Measurements from ENCODE around the gene ST6GAL1.
"Not testable (repeated sequence)": the region's sequence is repeated elsewhere in the genome, so short reads cannot be mapped to it uniquely, and the experiment has no call there.

ST6GAL1 gene

DNA sequence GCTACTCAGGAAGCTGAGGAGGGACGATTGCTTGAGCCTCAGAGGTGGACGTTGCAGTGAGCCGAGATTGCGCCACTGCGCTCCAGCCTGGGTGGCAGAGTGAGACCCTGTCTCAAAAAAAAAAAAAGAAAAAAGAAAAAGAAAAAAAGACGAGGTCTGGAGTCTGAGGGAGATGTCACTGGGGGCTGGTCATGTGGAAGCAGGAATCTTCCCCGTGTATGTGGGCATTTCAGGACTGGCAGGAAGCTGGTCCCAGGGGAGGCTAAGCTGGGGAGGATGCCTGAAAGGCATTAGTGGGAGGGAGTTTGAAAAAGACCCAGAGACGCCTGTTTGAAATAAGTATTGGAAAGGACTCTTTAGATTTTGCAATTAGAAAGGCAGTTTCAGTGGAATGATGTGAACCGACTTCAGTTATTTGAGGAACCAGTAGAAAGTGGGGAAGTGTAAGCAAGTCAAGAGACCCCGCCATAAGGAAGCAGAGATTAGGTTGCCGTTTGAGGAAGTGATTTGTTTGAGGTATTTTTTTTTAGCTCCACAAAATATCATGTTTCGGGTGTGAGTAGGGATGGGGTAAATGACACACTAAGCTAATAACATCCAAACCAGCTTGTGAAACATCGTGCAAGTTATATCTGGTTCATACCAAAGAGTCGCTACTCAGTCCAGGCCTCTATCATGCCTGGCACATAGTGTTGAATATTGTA is 55.5 kb downstream of the ST6GAL1 start:
- Mint-ChIP-seq H3K4me3 (peak overlapping the region; percentile 33), H3K36me3 (peaks cover 53% of the 10 kb centered on the region), H3K27me3 (no peaks in the 10 kb centered on the region), H3K4me1 (peaks cover 89% of the 10 kb centered on the region), H3K9me3 (no peaks in the 10 kb centered on the region), H3K27ac (peak overlapping the region; percentile 96)
- peak; percentile 89 for ATAC-seq

- peaks cover 58% of the 10 kb centered on the region for H3K36me3 Mint-ChIP-seq
- no peaks in the 10 kb centered on the region for H3K9me3 Mint-ChIP-seq
- peak overlapping the region; percentile 61 for H3K4me3 Mint-ChIP-seq
- H3K4me1 Mint-ChIP-seq = peaks cover 89% of the 10 kb centered on the region
- no peaks in the 10 kb centered on the region for H3K27me3 Mint-ChIP-seq
- H3K27ac Mint-ChIP-seq = peak overlapping the region; percentile 96
- no peak for ATAC-seq
Measured at GRCh38 chr3:186986406-186986805, 56.1 kb downstream of the ST6GAL1 start.

DNA sequence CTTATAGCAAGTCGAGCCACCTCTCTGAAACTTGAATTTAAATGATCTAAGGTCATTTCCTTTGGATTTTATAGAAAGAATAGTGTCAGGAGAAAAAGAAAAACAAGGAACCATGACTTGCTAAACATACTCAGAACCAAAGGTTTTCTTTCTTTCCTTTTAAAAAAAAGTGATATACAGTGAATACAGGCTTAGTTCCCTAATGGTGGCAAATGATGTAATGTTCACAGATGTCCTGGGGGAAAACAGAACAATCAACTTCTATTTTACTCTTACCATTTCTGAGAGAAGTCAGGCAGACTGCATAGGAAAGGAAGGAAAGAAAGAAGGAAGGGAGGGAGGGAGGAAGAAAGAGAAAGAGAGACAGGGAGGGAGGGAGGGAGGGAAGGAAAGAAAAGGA is 56.5 kb downstream of the ST6GAL1 start:
- Mint-ChIP-seq H3K36me3 (peaks cover 62% of the 10 kb centered on the region), H3K27ac (peak overlapping the region; percentile 96), H3K9me3 (no peaks in the 10 kb centered on the region), H3K4me1 (peaks cover 89% of the 10 kb centered on the region), H3K27me3 (no peaks in the 10 kb centered on the region), H3K4me3 (peak overlapping the region; percentile 61)
- no peak for ATAC-seq

DNA sequence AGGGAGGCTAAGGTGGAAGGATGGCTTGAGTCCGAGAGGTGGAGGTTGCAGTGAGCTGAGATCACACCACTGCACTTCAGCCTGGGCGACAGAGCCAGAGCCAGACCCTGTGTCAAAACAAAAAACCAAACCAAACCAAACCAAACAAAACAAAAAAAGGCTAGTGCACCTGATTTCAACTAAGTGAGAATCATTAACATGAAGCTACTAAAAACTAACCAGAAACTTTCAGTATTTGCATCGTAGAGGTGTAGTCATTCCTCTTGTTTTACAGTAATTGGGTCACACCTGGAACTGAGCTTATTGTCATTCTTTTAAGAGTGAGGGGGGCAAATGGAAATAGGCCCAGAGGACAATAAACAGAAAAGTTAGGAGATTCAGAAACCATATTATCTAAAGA is 58.5 kb downstream of the ST6GAL1 start:
- H3K27me3 Mint-ChIP-seq = no peaks in the 10 kb centered on the region
- ATAC-seq = peak; percentile 14
- no peak overlapping the region for H3K4me3 Mint-ChIP-seq
- H3K4me1 Mint-ChIP-seq = peaks cover 86% of the 10 kb centered on the region
- no peaks in the 10 kb centered on the region for H3K9me3 Mint-ChIP-seq
- peaks cover 52% of the 10 kb centered on the region for H3K36me3 Mint-ChIP-seq
- peak overlapping the region; percentile 79 for H3K27ac Mint-ChIP-seq

DNA sequence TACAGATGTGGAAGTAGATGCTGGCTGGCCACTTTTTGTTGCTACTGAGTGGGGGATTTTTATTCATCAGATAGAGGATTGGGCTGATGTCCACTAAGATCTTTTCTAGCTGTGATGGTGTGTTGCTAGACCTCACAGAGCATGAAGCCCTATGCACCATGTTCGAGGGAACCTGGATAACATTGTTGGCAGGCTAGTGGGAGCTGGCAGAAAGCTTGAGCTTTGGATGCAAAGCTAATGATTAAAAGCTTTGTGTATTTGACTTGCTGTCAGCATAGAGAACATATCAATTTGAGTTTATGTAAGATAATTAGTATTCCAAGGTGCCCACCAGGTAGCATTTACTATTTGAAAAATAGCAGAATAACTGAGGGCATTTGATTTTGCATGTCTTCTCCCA is 59.1 kb downstream of the ST6GAL1 start:
- H3K4me1 Mint-ChIP-seq = peaks cover 86% of the 10 kb centered on the region
- no peaks in the 10 kb centered on the region for H3K27me3 Mint-ChIP-seq
- peak overlapping the region; percentile 79 for H3K27ac Mint-ChIP-seq
- H3K4me3 Mint-ChIP-seq = no peak overlapping the region
- H3K9me3 Mint-ChIP-seq = no peaks in the 10 kb centered on the region
- no peak for ATAC-seq
- peaks cover 51% of the 10 kb centered on the region for H3K36me3 Mint-ChIP-seq

GRCh38 chr3:186990277-186990676 is 60.0 kb downstream of the ST6GAL1 start:
- no peaks in the 10 kb centered on the region for H3K27me3 Mint-ChIP-seq
- no peak for ATAC-seq
- H3K4me1 Mint-ChIP-seq = peaks cover 83% of the 10 kb centered on the region
- H3K36me3 Mint-ChIP-seq = peaks cover 45% of the 10 kb centered on the region
- no peaks in the 10 kb centered on the region for H3K9me3 Mint-ChIP-seq
- no peak overlapping the region for H3K4me3 Mint-ChIP-seq
- peak overlapping the region; percentile 90 for H3K27ac Mint-ChIP-seq

DNA sequence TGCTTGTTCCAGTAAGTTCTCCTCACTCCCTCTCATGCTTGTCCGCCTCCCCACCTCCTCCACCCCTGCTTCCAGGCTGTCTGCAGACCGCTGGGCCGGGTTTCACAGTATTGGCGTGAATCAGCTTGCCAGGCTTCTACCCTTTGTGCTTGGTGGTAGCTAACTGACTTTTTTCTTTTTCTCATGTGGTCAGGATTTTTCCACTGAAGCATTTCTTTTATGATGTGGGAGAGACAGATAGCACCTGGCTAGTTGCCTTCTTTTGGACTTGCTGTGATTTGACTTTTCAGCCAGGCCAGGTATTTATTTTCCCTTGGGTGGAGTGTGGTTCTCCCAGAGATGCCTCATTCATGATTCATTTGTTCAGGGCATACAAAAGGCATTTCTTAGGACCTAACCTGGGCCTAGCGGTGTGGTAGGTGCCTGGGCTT is 60.6 kb downstream of the ST6GAL1 start:
- Mint-ChIP-seq H3K9me3 (no peaks in the 10 kb centered on the region), H3K27me3 (no peaks in the 10 kb centered on the region), H3K4me1 (peaks cover 82% of the 10 kb centered on the region), H3K27ac (peak overlapping the region; percentile 90), H3K4me3 (no peak overlapping the region), H3K36me3 (peaks cover 45% of the 10 kb centered on the region)
- ATAC-seq = peak; percentile 43

DNA sequence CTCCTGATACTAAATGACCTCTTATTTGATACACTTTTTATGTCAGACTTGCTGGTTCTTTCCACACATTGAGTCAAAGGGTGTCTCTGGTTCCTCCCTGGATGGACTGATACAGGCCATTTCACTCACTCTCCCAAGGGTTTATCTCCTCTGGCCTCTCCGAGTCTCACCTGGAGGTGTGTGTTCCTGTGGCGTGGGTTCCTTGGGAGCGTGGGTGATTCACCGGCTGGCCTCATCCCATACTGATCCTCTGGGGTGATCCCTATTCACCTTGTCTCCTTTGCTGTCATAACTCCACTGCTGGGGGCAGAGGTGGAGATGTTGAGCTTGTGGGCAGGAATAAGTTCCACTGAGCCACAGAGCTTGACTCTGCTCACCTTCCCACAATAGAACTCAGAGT is 61.1 kb downstream of the ST6GAL1 start:
- Mint-ChIP-seq H3K27me3 (no peaks in the 10 kb centered on the region), H3K4me1 (peaks cover 82% of the 10 kb centered on the region), H3K9me3 (no peaks in the 10 kb centered on the region), H3K4me3 (no peak overlapping the region), H3K36me3 (peaks cover 42% of the 10 kb centered on the region), H3K27ac (peak overlapping the region; percentile 90)
- no peak for ATAC-seq

DNA sequence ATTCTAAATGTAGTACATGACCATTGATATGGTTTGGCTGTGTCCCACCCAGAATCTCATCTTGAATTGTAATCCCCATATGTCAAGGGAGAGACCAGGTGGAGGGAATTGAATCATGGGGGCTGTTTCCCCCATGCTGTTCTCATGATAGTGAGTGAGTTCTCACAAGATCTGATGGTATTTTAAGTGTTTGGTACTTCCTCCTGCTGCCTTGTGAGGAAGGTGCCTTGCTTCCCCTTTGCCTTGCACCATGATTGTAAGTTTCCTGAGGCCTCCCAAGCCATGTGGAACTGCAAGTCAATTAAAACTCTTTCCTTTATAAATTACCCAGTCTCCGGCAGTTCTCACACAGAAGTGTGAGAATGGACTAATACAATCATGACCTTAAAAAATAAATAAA is 61.8 kb downstream of the ST6GAL1 start:
- peak overlapping the region; percentile 90 for H3K27ac Mint-ChIP-seq
- peaks cover 36% of the 10 kb centered on the region for H3K36me3 Mint-ChIP-seq
- H3K4me3 Mint-ChIP-seq, H3K9me3 Mint-ChIP-seq, ATAC-seq, H3K27me3 Mint-ChIP-seq: not testable (repeated sequence)
- peaks cover 82% of the 10 kb centered on the region for H3K4me1 Mint-ChIP-seq

DNA sequence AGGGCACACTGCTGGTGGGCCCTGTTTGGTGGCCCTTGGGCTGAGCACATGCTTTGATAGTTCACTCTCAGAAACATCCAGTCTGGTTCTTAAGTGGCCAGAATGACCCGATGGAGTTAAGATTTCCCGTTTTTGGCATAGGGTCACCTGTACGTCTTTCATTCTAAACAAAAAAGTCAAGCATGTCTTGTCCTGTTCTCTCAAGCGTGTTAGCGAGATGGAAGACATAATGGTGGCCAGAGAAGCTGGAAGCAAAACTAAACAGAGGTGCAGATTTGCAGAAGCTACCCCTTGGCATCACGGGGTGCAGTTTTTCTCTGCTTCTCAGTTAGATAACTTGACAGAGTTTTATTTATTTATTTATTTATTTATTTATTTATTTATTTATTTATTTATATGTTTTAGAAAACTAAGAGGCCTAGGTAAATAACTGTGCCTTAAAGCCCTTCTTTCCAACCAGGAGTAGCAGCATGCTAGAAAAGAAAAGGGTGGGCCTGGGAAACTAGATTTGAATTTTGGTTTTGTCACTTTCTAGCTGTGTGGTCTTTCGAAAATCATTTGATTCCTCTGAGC is 63.0 kb downstream of the ST6GAL1 start:
- Mint-ChIP-seq H3K4me3 (no peak overlapping the region), H3K9me3 (no peaks in the 10 kb centered on the region), H3K36me3 (peaks cover 36% of the 10 kb centered on the region), H3K27me3 (no peaks in the 10 kb centered on the region), H3K27ac (peak overlapping the region; percentile 90), H3K4me1 (peaks cover 80% of the 10 kb centered on the region)
- ATAC-seq = no peak

GRCh38 chr3:186994000-186994955 is 64.0 kb downstream of the ST6GAL1 start:
- Mint-ChIP-seq H3K27ac (peak overlapping the region; percentile 90), H3K27me3 (no peaks in the 10 kb centered on the region), H3K4me3 (peak overlapping the region; percentile 22), H3K9me3 (no peaks in the 10 kb centered on the region), H3K4me1 (peaks cover 80% of the 10 kb centered on the region), H3K36me3 (peaks cover 30% of the 10 kb centered on the region)
- no peak for ATAC-seq

DNA sequence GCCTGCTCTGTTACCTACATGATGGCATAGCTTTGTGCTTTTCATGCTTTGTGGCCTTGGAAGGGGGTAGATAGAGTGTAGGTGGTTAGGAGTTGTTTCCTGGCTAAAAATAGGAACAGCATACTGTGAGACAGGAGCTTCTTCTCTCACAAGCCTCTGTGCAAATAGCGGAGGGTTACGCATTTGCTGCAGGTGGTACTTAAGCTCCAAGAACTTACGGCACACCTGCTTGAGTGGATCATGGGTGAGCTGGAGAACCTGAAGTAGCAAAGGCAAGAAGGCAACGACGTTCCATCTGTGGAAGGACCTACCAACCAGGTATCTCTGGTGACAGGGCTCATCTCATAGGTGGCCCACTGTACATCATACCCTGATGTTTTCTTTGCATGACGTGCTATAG is 66.0 kb downstream of the ST6GAL1 start:
- Mint-ChIP-seq H3K27me3 (no peaks in the 10 kb centered on the region), H3K4me1 (peaks cover 79% of the 10 kb centered on the region), H3K9me3 (no peaks in the 10 kb centered on the region), H3K27ac (peak overlapping the region; percentile 79), H3K4me3 (peak overlapping the region; percentile 70), H3K36me3 (peaks cover 16% of the 10 kb centered on the region)
- ATAC-seq = no peak

GRCh38 chr3:186997061-186997460 is 66.7 kb downstream of the ST6GAL1 start:
- Mint-ChIP-seq H3K27ac (peak overlapping the region; percentile 79), H3K36me3 (peaks cover 10% of the 10 kb centered on the region), H3K27me3 (no peaks in the 10 kb centered on the region), H3K9me3 (no peaks in the 10 kb centered on the region), H3K4me1 (peaks cover 75% of the 10 kb centered on the region), H3K4me3 (peak overlapping the region; percentile 70)
- ATAC-seq = peak; percentile 49

DNA sequence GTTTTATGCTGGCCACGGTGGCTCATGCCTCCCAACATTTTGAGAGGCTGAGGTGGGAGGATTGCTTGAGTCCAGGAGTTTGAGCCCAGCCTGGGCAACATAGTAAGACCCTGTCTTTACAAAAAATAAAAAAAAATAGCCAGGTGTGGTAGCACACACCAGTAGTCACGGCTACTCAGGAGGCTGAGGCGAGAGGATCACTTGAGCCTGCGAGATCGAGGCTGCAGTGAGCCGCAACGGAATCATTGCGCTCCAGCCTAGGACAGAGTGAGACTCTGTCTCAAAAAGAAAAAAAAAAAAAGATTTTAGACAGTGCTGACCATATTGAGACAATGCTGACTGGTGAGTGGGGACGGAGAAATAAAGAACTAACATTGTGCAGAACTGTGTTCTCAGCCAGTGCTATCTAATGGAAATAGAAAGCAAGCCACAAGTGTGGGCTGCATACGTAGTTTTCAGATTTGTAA is 67.2 kb downstream of the ST6GAL1 start:
- H3K9me3 Mint-ChIP-seq = no peaks in the 10 kb centered on the region
- peak; percentile 71 for ATAC-seq
- H3K36me3 Mint-ChIP-seq = peaks cover 7% of the 10 kb centered on the region
- no peaks in the 10 kb centered on the region for H3K27me3 Mint-ChIP-seq
- H3K4me1 Mint-ChIP-seq = peaks cover 76% of the 10 kb centered on the region
- peak overlapping the region; percentile 70 for H3K4me3 Mint-ChIP-seq
- peak overlapping the region; percentile 79 for H3K27ac Mint-ChIP-seq

DNA sequence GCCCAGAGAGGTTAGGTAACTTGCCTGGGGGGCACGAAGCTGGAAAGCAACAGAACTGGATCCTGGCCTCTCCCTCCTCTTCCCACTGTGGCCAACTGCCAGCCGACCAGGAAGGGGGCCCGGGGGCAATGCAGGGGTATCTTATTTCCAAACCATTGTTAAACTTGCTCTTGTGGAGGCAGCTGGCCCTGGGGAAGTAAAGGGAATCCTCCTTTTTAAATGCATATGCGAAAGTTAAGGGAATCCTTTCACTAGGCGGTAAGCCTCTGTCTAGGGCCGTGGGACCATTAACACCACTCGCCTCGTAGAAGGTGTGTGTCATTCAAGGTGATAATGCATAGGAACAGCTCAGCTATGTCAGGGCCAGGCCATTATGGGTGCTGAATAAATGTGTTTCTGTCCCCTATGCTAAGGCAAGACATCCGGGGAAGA is 68.6 kb downstream of the ST6GAL1 start:
- H3K27me3 Mint-ChIP-seq = no peaks in the 10 kb centered on the region
- H3K4me1 Mint-ChIP-seq = peaks cover 83% of the 10 kb centered on the region
- no peaks in the 10 kb centered on the region for H3K9me3 Mint-ChIP-seq
- no peak overlapping the region for H3K4me3 Mint-ChIP-seq
- peak overlapping the region; percentile 79 for H3K27ac Mint-ChIP-seq
- H3K36me3 Mint-ChIP-seq = peaks cover 10% of the 10 kb centered on the region
- no peak for ATAC-seq
